Loucy (cell line): Measurements from ENCODE around the gene ZBTB8A.

Experiments
- H2AFZ ChIP-seq: fragments of 200-600 bp; sonication (generic); 2 replicates; pipeline ENCODE4 v1.6.0; 2016; ENCODE audit warnings: antibody characterized with exemption, mild to moderate bottlenecking, low read length, moderate library complexity
- H3F3A ChIP-seq: fragments of 200-600 bp; 2 replicates; pipeline ENCODE4 v1.6.0; 2016; ENCODE audit warnings: antibody characterized with exemption, low read depth, mild to moderate bottlenecking
- H3K27me3 ChIP-seq: fragments of 200-600 bp; sonication (generic); 2 replicates; pipeline ENCODE4 v1.6.1; 2014; ENCODE audit warnings: low read length, mild to moderate bottlenecking; ENCODE audit not compliant: insufficient read depth, poor library complexity, severe bottlenecking
- H3K36me3 ChIP-seq: fragments of 200-600 bp; sonication (generic); 2 replicates; pipeline ENCODE4 v1.6.1; 2016; ENCODE audit warnings: low read length; ENCODE audit not compliant: insufficient read depth
- H3K4me1 ChIP-seq: fragments of 200-600 bp; sonication (generic); 2 replicates; pipeline ENCODE4 v1.5.1; 2014; ENCODE audit warnings: low read length, mild to moderate bottlenecking; ENCODE audit not compliant: insufficient read depth, poor library complexity, severe bottlenecking
- H3K4me2 ChIP-seq: fragments of 200-600 bp; sonication (generic); 2 replicates; pipeline ENCODE4 v1.6.0; 2014; ENCODE audit warnings: antibody characterized with exemption, low read length, low read depth, mild to moderate bottlenecking; ENCODE audit not compliant: poor library complexity, severe bottlenecking
- H3K4me3 ChIP-seq: fragments of 200-600 bp; sonication (generic); 2 replicates; pipeline ENCODE4 v1.5.1; 2014; ENCODE audit warnings: low read length, mild to moderate bottlenecking, mixed read lengths; ENCODE audit not compliant: poor library complexity, severe bottlenecking
- H3K79me2 ChIP-seq: fragments of 200-600 bp; sonication (generic); 2 replicates; pipeline ENCODE4 v1.6.1; 2014; ENCODE audit warnings: low read length; ENCODE audit not compliant: insufficient read depth
- H3K9ac ChIP-seq: fragments of 200-600 bp; sonication (generic); 2 replicates; pipeline ENCODE4 v1.6.0; 2014; ENCODE audit warnings: mild to moderate bottlenecking, low read depth, low read length, moderate library complexity; ENCODE audit not compliant: poor library complexity, severe bottlenecking
- H3K9me2 ChIP-seq: fragments of 200-600 bp; sonication (generic); replicated peaks from 2 replicates; pipeline ENCODE4 v1.6.1; 2016; ENCODE audit warnings: low read depth, low read length, mixed read lengths
- H3K9me3 ChIP-seq: fragments of 200-600 bp; sonication (generic); 2 replicates; pipeline ENCODE4 v1.6.1; 2014; ENCODE audit warnings: mild to moderate bottlenecking, antibody characterized with exemption, low read length, low read depth; ENCODE audit not compliant: insufficient read depth
- H4K20me1 ChIP-seq: fragments of 200-600 bp; sonication (generic); 2 replicates; pipeline ENCODE4 v1.6.0; 2014; ENCODE audit warnings: antibody characterized with exemption, low read length, mild to moderate bottlenecking; ENCODE audit not compliant: insufficient read depth, poor library complexity, severe bottlenecking
- CTCF ChIP-seq: fragments of 200-600 bp; sonication (generic); conservative IDR thresholded peaks from 2 replicates; pipeline ENCODE4 v1.5.1; 2014; ENCODE audit warnings: mild to moderate bottlenecking, antibody characterized with exemption, low read length
- EZH2phosphoT487 ChIP-seq: fragments of 200-600 bp; IDR thresholded peaks from 2 replicates; pipeline ENCODE4 v1.6.1; 2018; ENCODE audit warnings: antibody characterized with exemption, mild to moderate bottlenecking, moderate library complexity, borderline replicate concordance

ZBTB8A gene

GRCh38 chr1:32612189-32612881, 73.1 kb downstream of the ZBTB8A start:
- Histone ChIP-seq H3K9ac (no peak overlapping the region), H3K9me2 (no peaks in the 10 kb centered on the region), H3K36me3 (no peaks in the 10 kb centered on the region), H3F3A (no peaks in the 10 kb centered on the region), H3K4me2 (no peak overlapping the region), H3K4me3 (no peak overlapping the region), H3K9me3 (no peaks in the 10 kb centered on the region), H3K27me3 (no peaks in the 10 kb centered on the region), H3K4me1 (no peaks in the 10 kb centered on the region), H4K20me1 (no peaks in the 10 kb centered on the region), H3K79me2 (no peaks in the 10 kb centered on the region), H2AFZ (no peak overlapping the region)
- TF ChIP-seq EZH2phosphoT487, result no peak
- TF ChIP-seq CTCF, result no peak

GRCh38 chr1:32613472-32613871, 74.2 kb downstream of the ZBTB8A start:
- Histone ChIP-seq H3K9ac (no peak overlapping the region), H3K9me3 (no peaks in the 10 kb centered on the region), H3K9me2 (no peaks in the 10 kb centered on the region), H3K36me3 (no peaks in the 10 kb centered on the region), H3K27me3 (no peaks in the 10 kb centered on the region), H3K79me2 (no peaks in the 10 kb centered on the region), H2AFZ (no peak overlapping the region), H4K20me1 (no peaks in the 10 kb centered on the region), H3F3A (no peaks in the 10 kb centered on the region), H3K4me3 (no peak overlapping the region), H3K4me1 (no peaks in the 10 kb centered on the region), H3K4me2 (no peak overlapping the region)
- TF ChIP-seq CTCF, result no peak
- TF ChIP-seq EZH2phosphoT487, result no peak

GRCh38 chr1:32618673-32619221, 79.5 kb downstream of the ZBTB8A start:
- H3K4me3 ChIP-seq, result no peak overlapping the region
- H2AFZ ChIP-seq, result no peak overlapping the region
- no peaks in the 10 kb centered on the region for H3K27me3 ChIP-seq
- no peaks in the 10 kb centered on the region; the same call in 1 of the 2 replicates for H3F3A ChIP-seq
- TF ChIP-seq EZH2phosphoT487, result no peak
- no peak for TF ChIP-seq CTCF
- H3K9me3 ChIP-seq, result no peaks in the 10 kb centered on the region
- H3K9me2 ChIP-seq, result no peaks in the 10 kb centered on the region
- H4K20me1 ChIP-seq, result no peaks in the 10 kb centered on the region
- H3K4me1 ChIP-seq, result peaks cover 13% of the 10 kb centered on the region
- no peak overlapping the region for H3K4me2 ChIP-seq
- H3K79me2 ChIP-seq, result no peaks in the 10 kb centered on the region
- H3K9ac ChIP-seq, result no peak overlapping the region
- no peaks in the 10 kb centered on the region for H3K36me3 ChIP-seq
